Measurements from ENCODE around the gene FAIM2.

The FAIM2 gene

DNA sequence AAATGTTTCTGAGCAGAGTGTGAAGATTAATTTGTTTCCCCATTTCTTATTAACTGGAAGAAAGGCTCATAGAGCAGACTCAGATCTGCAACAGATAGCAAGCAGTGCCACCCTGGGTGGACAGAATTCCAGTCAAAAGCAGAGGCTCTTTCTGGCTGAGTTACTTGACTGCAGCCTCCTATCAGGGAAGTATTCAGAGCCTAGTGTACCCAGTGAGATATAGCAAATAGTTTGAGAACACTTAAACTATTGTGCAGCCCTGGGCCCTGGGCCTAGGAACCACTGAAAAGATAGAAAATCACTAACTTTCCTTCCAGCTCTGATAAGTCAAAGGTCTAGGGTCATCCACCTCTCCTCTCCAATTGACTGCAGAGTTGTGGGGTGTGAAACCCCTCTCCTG lies 35.6 kb upstream of the FAIM2 start:
- H3K4me3 ChIP-seq (ENCODE audit: low read depth in 1 of 2, low read length in 2 of 2) = no peak overlapping the region
- H3K36me3 ChIP-seq (ENCODE audit: insufficient read depth, low read length) = no peaks in the 10 kb centered on the region
- TF ChIP-seq, protein P1, sequence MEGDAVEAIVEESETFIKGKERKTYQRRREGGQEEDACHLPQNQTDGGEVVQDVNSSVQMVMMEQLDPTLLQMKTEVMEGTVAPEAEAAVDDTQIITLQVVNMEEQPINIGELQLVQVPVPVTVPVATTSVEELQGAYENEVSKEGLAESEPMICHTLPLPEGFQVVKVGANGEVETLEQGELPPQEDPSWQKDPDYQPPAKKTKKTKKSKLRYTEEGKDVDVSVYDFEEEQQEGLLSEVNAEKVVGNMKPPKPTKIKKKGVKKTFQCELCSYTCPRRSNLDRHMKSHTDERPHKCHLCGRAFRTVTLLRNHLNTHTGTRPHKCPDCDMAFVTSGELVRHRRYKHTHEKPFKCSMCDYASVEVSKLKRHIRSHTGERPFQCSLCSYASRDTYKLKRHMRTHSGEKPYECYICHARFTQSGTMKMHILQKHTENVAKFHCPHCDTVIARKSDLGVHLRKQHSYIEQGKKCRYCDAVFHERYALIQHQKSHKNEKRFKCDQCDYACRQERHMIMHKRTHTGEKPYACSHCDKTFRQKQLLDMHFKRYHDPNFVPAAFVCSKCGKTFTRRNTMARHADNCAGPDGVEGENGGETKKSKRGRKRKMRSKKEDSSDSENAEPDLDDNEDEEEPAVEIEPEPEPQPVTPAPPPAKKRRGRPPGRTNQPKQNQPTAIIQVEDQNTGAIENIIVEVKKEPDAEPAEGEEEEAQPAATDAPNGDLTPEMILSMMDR (IDR thresholded peaks at IDR 0.05; ENCODE audit: borderline replicate concordance, extremely low read depth, low read length, poor library complexity, severe bottlenecking) = no peak
- H3K27ac ChIP-seq (ENCODE audit: low read length) = no peak overlapping the region
- no peaks in the 10 kb centered on the region for H3K9me3 ChIP-seq (ENCODE audit: insufficient read depth, low read length, severe bottlenecking)
- no peak overlapping the region for H2AFZ ChIP-seq (ENCODE audit: low read depth, low read length)
- DNase-seq = no peak
- H3K27me3 ChIP-seq (ENCODE audit: insufficient read depth, low read length, poor library complexity) = peaks cover 3% of the 10 kb centered on the region
- H3K4me2 ChIP-seq (ENCODE audit: insufficient read depth, low read length) = no peak overlapping the region
- H3K79me2 ChIP-seq (ENCODE audit: insufficient read depth, low read length) = no peaks in the 10 kb centered on the region
- no peaks in the 10 kb centered on the region for H3K4me1 ChIP-seq (ENCODE audit: insufficient read depth, low read length)
- ATAC-seq (ENCODE audit: insufficient read depth, low read depth) = no peak
- no peaks in the 10 kb centered on the region for H4K20me1 ChIP-seq (ENCODE audit: insufficient read depth, low read length)
- no peak overlapping the region for H3K9ac ChIP-seq (ENCODE audit: low read depth, low read length)

DNA sequence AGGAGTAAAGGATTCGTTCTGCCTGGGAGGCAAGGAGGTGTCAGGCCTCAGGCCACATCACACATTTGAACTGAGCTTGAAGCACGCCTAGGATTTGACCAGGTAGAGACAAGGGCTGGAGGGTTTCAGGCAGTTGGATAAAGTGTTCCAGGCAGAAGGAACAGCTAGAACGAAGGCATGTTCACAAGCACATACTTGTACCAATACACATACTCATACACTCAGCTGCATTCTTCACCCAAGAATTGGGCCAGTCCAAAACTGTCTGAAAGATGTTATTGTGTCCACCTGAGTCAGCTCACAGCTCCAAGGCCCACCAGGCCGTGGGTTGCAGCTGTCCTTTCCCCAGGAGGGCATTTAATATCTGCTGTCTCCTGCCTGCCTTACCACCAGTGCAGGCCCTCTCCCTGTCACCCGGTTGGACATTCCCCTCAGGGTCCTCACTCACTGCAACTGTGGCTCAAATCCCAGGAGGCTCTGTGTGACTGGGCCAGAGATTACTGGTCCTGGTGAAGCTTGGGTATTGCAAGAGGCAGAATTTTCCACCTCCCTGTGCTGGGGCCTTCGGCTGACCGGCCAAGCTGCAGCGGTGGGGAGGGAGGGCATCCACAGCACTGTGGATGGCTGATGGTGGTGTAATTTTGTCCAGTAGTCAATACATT lies 34.1 kb upstream of the FAIM2 start:
- TF ChIP-seq, protein P1 (IDR thresholded peaks at IDR 0.05; ENCODE audit: borderline replicate concordance, extremely low read depth, low read length, poor library complexity, severe bottlenecking) = no peak
- TF ChIP-seq EZH2 (IDR thresholded peaks at IDR 0.05; ENCODE audit: borderline replicate concordance, low read depth, low read length, severe bottlenecking) = no peak
- no peak overlapping the region for H2AFZ ChIP-seq (ENCODE audit: low read depth, low read length)
- H3K36me3 ChIP-seq (ENCODE audit: insufficient read depth, low read length) = no peaks in the 10 kb centered on the region
- no peaks in the 10 kb centered on the region for H3K79me2 ChIP-seq (ENCODE audit: insufficient read depth, low read length)
- no peak overlapping the region for H3K9ac ChIP-seq (ENCODE audit: low read depth, low read length)
- H3K27me3 ChIP-seq (ENCODE audit: insufficient read depth, low read length, poor library complexity) = no peaks in the 10 kb centered on the region
- H3K27ac ChIP-seq (ENCODE audit: low read length) = no peak overlapping the region
- no peaks in the 10 kb centered on the region for H4K20me1 ChIP-seq (ENCODE audit: insufficient read depth, low read length)
- H3K4me2 ChIP-seq (ENCODE audit: insufficient read depth, low read length) = no peak overlapping the region
- DNase-seq (no peak), ATAC-seq (ENCODE audit: insufficient read depth, low read depth) (no peak)
- no peaks in the 10 kb centered on the region for H3K4me1 ChIP-seq (ENCODE audit: insufficient read depth, low read length)
- H3K4me3 ChIP-seq (ENCODE audit: low read depth in 1 of 2, low read length in 2 of 2) = no peak overlapping the region
- no peaks in the 10 kb centered on the region for H3K9me3 ChIP-seq (ENCODE audit: insufficient read depth, low read length, severe bottlenecking)

DNA sequence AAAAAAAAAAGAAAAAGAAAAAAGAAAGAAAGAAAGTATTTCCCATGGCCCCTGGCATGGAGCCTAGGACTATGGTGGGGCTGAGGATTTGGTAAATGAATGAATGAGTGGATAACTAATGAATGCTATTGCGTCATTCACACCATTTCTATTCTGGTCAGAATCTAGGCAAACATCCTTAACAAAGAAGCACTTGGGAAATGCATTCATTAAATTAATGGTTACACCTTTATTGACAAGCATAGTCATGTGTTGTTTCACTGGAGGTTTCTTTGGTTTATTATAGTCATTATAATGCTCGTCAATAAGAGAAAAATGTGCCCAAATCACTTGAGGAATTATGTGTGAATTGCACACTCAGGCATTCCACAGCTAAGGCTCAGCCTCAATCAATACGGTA lies 33.2 kb upstream of the FAIM2 start:
- Histone ChIP-seq H3K36me3 (ENCODE audit: insufficient read depth, low read length) (no peaks in the 10 kb centered on the region), H3K79me2 (ENCODE audit: insufficient read depth, low read length) (no peaks in the 10 kb centered on the region), H4K20me1 (ENCODE audit: insufficient read depth, low read length) (no peaks in the 10 kb centered on the region), H3K27me3 (ENCODE audit: insufficient read depth, low read length, poor library complexity) (peaks cover 1% of the 10 kb centered on the region), H3K4me2 (ENCODE audit: insufficient read depth, low read length) (no peak overlapping the region), H3K9ac (ENCODE audit: low read depth, low read length) (no peak overlapping the region), H3K4me3 (ENCODE audit: low read depth in 1 of 2, low read length in 2 of 2) (no peak overlapping the region), H3K27ac (ENCODE audit: low read length) (no peak overlapping the region), H3K4me1 (ENCODE audit: insufficient read depth, low read length) (no peaks in the 10 kb centered on the region), H3K9me3 (ENCODE audit: insufficient read depth, low read length, severe bottlenecking) (no peaks in the 10 kb centered on the region), H2AFZ (ENCODE audit: low read depth, low read length) (no peak overlapping the region)
- ATAC-seq (ENCODE audit: insufficient read depth, low read depth) = no peak
- no peak for TF ChIP-seq EZH2 (IDR thresholded peaks at IDR 0.05; ENCODE audit: borderline replicate concordance, low read depth, low read length, severe bottlenecking)
- TF ChIP-seq, protein P1 (IDR thresholded peaks at IDR 0.05; ENCODE audit: borderline replicate concordance, extremely low read depth, low read length, poor library complexity, severe bottlenecking) = no peak
- no peak for DNase-seq

DNA sequence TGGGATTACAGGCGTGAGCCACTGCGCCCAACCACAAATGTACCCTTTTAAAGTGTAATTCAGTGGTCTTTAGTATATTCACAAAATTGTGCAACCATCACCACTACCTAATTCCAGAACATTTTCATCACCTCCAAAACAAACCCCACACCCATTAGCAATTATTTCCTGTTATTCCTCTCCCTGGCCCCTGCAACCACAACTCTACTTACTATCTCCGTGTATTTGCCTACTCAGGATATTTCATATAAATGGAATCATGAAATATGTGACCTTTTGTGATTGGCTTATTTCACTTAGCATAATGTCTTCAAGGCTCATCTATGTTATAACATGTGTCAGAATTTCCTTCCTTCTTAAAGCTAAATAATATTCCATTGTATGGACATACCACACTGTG lies 30.8 kb upstream of the FAIM2 start:
- no peak overlapping the region for H3K27ac ChIP-seq (ENCODE audit: low read length)
- H3K9me3 ChIP-seq (ENCODE audit: insufficient read depth, low read length, severe bottlenecking) = no peaks in the 10 kb centered on the region
- H3K27me3 ChIP-seq (ENCODE audit: insufficient read depth, low read length, poor library complexity) = peaks cover 8% of the 10 kb centered on the region
- no peaks in the 10 kb centered on the region for H3K4me1 ChIP-seq (ENCODE audit: insufficient read depth, low read length)
- DNase-seq = no peak
- no peaks in the 10 kb centered on the region for H3K79me2 ChIP-seq (ENCODE audit: insufficient read depth, low read length)
- ATAC-seq (ENCODE audit: insufficient read depth, low read depth) = no peak
- no peak overlapping the region for H3K9ac ChIP-seq (ENCODE audit: low read depth, low read length)
- no peaks in the 10 kb centered on the region for H3K36me3 ChIP-seq (ENCODE audit: insufficient read depth, low read length)
- H3K4me3 ChIP-seq (ENCODE audit: low read depth in 1 of 2, low read length in 2 of 2) = no peak overlapping the region
- H2AFZ ChIP-seq (ENCODE audit: low read depth, low read length) = no peak overlapping the region
- H3K4me2 ChIP-seq (ENCODE audit: insufficient read depth, low read length) = no peak overlapping the region
- no peaks in the 10 kb centered on the region for H4K20me1 ChIP-seq (ENCODE audit: insufficient read depth, low read length)
- TF ChIP-seq EZH2 (IDR thresholded peaks at IDR 0.05; ENCODE audit: borderline replicate concordance, low read depth, low read length, severe bottlenecking) = no peak
- TF ChIP-seq, protein P1 (IDR thresholded peaks at IDR 0.05; ENCODE audit: borderline replicate concordance, extremely low read depth, low read length, poor library complexity, severe bottlenecking) = no peak
